ENCODE data around the gene TMCC2. TPM values are rescaled to one million over a fixed set of nuclear protein-coding genes. Genes with fewer than 3 reads are reported as not detected.

TMCC2 gene
- total RNA-seq, 2 donors from 2014 or later: 1.5 to 10.6 TPM

DNA sequence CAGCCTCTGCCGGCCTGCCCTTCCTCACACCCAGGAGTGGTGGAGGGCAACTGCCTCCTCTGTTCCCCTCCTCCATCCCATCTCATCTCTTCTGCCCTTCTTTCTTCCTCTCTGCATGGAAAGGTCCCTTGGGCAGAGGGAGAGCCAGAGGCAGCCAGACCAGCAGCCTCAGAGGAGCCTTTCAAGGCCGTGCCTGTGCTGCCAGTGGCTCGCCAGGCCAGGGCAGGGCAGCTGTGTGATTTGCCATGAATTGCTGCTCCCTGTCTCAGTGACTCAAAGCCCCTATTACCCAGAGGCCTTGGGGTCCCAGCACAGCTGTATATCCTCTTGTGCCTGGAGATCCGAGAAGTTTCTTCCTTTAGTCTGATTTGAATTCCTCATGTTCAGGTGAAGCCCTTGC, 21.9 kb downstream of the TMCC2 start:
- intact Hi-C loops (cut with DNase I): no loop called here
- H3K4me3 ChIP-seq: no peak overlapping the region
- H3K4me1 ChIP-seq (replicated peaks): peaks cover 2% of the 10 kb centered on the region
- no peak for DNase-seq (ENCODE audit: low spot score)
- 67% methylated on average over 4 of the region's 4 CpGs for WGBS
- H3K27me3 ChIP-seq (replicated peaks; ENCODE audit: insufficient read depth): no peaks in the 10 kb centered on the region
- H3K9me3 ChIP-seq: no peaks in the 10 kb centered on the region
- no peaks in the 10 kb centered on the region for H3K36me3 ChIP-seq
- no peak for TF ChIP-seq POLR2A (IDR thresholded peaks at IDR 0.05)
- TF ChIP-seq, protein P1, sequence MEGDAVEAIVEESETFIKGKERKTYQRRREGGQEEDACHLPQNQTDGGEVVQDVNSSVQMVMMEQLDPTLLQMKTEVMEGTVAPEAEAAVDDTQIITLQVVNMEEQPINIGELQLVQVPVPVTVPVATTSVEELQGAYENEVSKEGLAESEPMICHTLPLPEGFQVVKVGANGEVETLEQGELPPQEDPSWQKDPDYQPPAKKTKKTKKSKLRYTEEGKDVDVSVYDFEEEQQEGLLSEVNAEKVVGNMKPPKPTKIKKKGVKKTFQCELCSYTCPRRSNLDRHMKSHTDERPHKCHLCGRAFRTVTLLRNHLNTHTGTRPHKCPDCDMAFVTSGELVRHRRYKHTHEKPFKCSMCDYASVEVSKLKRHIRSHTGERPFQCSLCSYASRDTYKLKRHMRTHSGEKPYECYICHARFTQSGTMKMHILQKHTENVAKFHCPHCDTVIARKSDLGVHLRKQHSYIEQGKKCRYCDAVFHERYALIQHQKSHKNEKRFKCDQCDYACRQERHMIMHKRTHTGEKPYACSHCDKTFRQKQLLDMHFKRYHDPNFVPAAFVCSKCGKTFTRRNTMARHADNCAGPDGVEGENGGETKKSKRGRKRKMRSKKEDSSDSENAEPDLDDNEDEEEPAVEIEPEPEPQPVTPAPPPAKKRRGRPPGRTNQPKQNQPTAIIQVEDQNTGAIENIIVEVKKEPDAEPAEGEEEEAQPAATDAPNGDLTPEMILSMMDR (IDR thresholded peaks at IDR 0.05): no peak
- TF ChIP-seq POLR2AphosphoS5 (IDR thresholded peaks at IDR 0.05): no peak
- H3K27ac ChIP-seq: no peak overlapping the region

DNA sequence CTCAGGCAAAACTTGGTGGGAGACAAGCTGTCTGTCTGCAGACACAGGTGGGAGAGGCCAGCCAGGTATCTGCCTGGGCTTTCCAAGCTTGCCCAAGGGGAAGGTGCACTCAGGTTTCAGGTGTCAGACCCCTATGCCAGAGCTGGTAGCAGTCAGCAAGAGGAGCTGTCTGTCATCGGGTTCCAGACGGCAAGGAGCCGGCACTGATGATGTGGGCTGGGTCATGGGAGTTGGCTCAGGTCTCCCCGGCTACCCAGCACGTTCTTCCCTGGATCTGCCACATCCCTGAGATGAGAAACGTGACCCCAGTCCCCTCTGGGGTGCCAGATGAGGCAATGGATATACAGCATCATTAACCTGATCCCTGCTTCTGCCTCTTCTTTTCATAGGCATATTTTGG, 23.0 kb downstream of the TMCC2 start:
- Histone ChIP-seq H3K9me3 (no peaks in the 10 kb centered on the region), H3K27me3 (replicated peaks; ENCODE audit: insufficient read depth) (no peaks in the 10 kb centered on the region), H3K4me3 (no peak overlapping the region), H3K27ac (no peak overlapping the region), H3K4me1 (replicated peaks) (peaks cover 2% of the 10 kb centered on the region), H3K36me3 (no peaks in the 10 kb centered on the region)
- TF ChIP-seq, protein P1 (IDR thresholded peaks at IDR 0.05): no peak
- TF ChIP-seq POLR2AphosphoS5 (IDR thresholded peaks at IDR 0.05): no peak
- TF ChIP-seq POLR2A (IDR thresholded peaks at IDR 0.05): no peak
- WGBS: 49% methylated on average over 6 of the region's 6 CpGs
- intact Hi-C loops (cut with DNase I): no loop called here
- no peak for DNase-seq (ENCODE audit: low spot score)

- no peaks in the 10 kb centered on the region for H3K27me3 ChIP-seq (replicated peaks; ENCODE audit: insufficient read depth)
- TF ChIP-seq POLR2A (IDR thresholded peaks at IDR 0.05) (no peak), POLR2AphosphoS5 (IDR thresholded peaks at IDR 0.05) (no peak)
- TF ChIP-seq, protein P1 (IDR thresholded peaks at IDR 0.05): no peak
- peaks cover 2% of the 10 kb centered on the region for H3K4me1 ChIP-seq (replicated peaks)
- WGBS: 80% methylated on average over 5 of the region's 5 CpGs
- H3K4me3 ChIP-seq: no peak overlapping the region
- H3K9me3 ChIP-seq: no peaks in the 10 kb centered on the region
- no peak overlapping the region for H3K27ac ChIP-seq
- no peaks in the 10 kb centered on the region for H3K36me3 ChIP-seq
- intact Hi-C loops (cut with DNase I): no loop called here
- DNase-seq (ENCODE audit: low spot score): no peak
Observed at GRCh38 chr1:205251576-205251975, 23.8 kb downstream of the TMCC2 start.

DNA sequence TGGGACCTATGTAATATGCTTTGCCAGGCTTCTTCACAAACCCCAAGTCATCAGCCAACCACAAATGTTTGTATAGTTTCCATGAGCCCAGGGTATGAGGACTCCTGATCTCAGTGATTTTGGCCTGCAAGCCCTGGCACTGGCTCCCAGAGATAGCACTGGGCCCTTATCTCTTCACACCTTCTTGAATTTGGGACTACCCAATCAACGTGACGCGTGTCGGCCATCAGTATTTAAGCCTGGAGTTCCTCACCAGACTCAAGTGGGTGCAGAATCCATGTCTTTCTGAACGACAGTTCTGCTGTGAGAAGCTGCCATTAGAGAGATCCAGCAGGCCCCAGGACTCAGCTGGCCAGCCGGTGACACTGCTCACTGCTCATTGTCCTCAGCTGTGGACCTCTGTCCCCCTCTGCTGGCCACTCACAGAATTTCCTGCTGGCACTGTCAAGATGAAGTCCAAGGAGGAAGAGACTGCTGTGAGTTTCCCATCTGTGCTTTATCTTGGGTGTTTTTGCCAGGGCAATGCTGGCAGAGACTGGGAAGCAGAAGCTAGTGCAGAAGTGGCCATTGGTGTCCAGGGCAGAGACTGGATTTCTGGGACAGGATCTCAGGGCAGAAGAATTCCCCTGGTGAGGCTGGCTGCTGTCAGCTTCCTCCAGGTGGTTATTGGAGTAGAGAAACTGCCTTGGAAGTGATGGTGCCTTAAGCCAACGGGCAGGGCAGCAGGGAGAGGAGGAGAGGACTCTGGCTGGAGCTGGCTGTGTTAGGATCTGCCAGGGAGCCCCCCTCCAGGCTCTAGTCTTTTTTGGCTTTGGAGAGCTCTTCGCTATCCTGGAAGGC, 28.4 kb downstream of the TMCC2 start:
- Histone ChIP-seq H3K9me3 (no peaks in the 10 kb centered on the region), H3K4me3 (no peak overlapping the region), H3K4me1 (replicated peaks) (no peaks in the 10 kb centered on the region), H3K27me3 (replicated peaks; ENCODE audit: insufficient read depth) (no peaks in the 10 kb centered on the region), H3K27ac (no peak overlapping the region), H3K36me3 (no peaks in the 10 kb centered on the region)
- DNase-seq (ENCODE audit: low spot score): peak; percentile 89
- intact Hi-C loops (cut with DNase I): loop anchor here (2.0 to 5.0 kb wide), 4 partner anchors 27 to 279 kb away; partner anchors contain the start of gene RBBP5
- 46% methylated on average over 8 of the region's 8 CpGs for WGBS
- TF ChIP-seq POLR2A (IDR thresholded peaks at IDR 0.05): no peak
- TF ChIP-seq POLR2AphosphoS5 (IDR thresholded peaks at IDR 0.05): peak; percentile 68
- TF ChIP-seq, protein P1 (IDR thresholded peaks at IDR 0.05): peak; percentile 86 to 98 (median 94)

Data from prostate gland (tissue), 2 donors.